HEK293 (cell line): Measurements from ENCODE around the gene SLC7A10.

Experiments used
- CTCF ChIA-PET: fragments of 350-600 bp; formaldehyde crosslinking; extraction: SDS; loops from one replicate; lab custom pipeline; 2021; ENCODE audit warnings: antibody characterized with exemption; lab: Yijun Ruan, JAX
- POLR2A ChIA-PET: fragments of 300-600 bp; formaldehyde crosslinking; extraction: SDS; loops from one replicate; lab custom pipeline; 2020; ENCODE audit warnings: antibody characterized with exemption, inconsistent platforms; lab: Yijun Ruan, JAX
- H3K27ac ChIP-seq: fragments of 200-500 bp; sonication (Bioruptor generic); 2 replicates; pipeline ENCODE4 v1.5.1; 2014; ENCODE audit warnings: low read depth, low read length, control low read depth, inconsistent platforms; ENCODE audit errors: extremely low read depth
- H3K36me3 ChIP-seq, 2 experiments: fragments of 200-500 bp in 1 of 2; sonication (Bioruptor generic) in 1 of 2; 1 replicate in 1 of 2; 2 replicates in 1 of 2; pipeline ENCODE4 v1.5.1; 2014 to 2017; ENCODE audit warnings: inconsistent platforms in 2 of 2, low read length in 2 of 2; ENCODE audit not compliant: control insufficient read depth in 2 of 2, insufficient read depth in 1 of 2
- H3K4me1 ChIP-seq: fragments of 200-500 bp; sonication (Bioruptor generic); 2 replicates; pipeline ENCODE4 v1.5.1; 2014; ENCODE audit warnings: mild to moderate bottlenecking, low read length, inconsistent platforms; ENCODE audit not compliant: control insufficient read depth, insufficient read depth
- H3K4me3 ChIP-seq: 2 replicates; pipeline ENCODE4 v1.5.1; 2011; ENCODE audit warnings: low read depth, mild to moderate bottlenecking, control low read depth, low read length, moderate library complexity
- H3K9me3 ChIP-seq: fragments of 200-500 bp; sonication (Bioruptor generic); 2 replicates; pipeline ENCODE4 v1.5.1; 2014; ENCODE audit warnings: low read depth, low read length, inconsistent platforms; ENCODE audit not compliant: control insufficient read depth, insufficient read depth
- EGR2 ChIP-seq: fragments of 450-650 bp; formaldehyde crosslinking; IDR thresholded peaks from 2 replicates; pipeline ENCODE4 v1.5.1; 2016; ENCODE audit warnings: low read depth, missing biosample characterization, missing genetic modification characterization
- HIC1 ChIP-seq: fragments of 450-650 bp; formaldehyde crosslinking; IDR thresholded peaks from 2 replicates; pipeline ENCODE4 v1.5.1; 2016; ENCODE audit warnings: missing biosample characterization, missing genetic modification characterization
- HOXC10 ChIP-seq: sonication (generic); formaldehyde crosslinking; IDR thresholded peaks from 2 replicates; pipeline ENCODE4 v1.8.1; 2023; ENCODE audit warnings: mild to moderate bottlenecking, missing genetic modification reagents
- KLF7 ChIP-seq: fragments of 450-650 bp; formaldehyde crosslinking; IDR thresholded peaks from 2 replicates; pipeline ENCODE4 v1.5.1; 2016; ENCODE audit warnings: missing biosample characterization, missing genetic modification characterization, borderline replicate concordance
- MZF1 ChIP-seq: fragments of 450-650 bp; formaldehyde crosslinking; IDR thresholded peaks from 2 replicates; pipeline ENCODE4 v1.5.1; 2017; ENCODE audit warnings: missing biosample characterization, missing genetic modification characterization, borderline replicate concordance
- OSR2 ChIP-seq: fragments of 450-650 bp; formaldehyde crosslinking; IDR thresholded peaks from 2 replicates; pipeline ENCODE4 v1.5.1; 2016; ENCODE audit warnings: missing biosample characterization, missing genetic modification characterization
- PRDM1 ChIP-seq: fragments of 450-650 bp; formaldehyde crosslinking; IDR thresholded peaks from 2 replicates; pipeline ENCODE4; 2016; ENCODE audit warnings: missing biosample characterization, missing genetic modification characterization
- SCRT1 ChIP-seq: fragments of 450-650 bp; formaldehyde crosslinking; IDR thresholded peaks from 2 replicates; pipeline ENCODE4 v1.5.1; 2016; ENCODE audit warnings: missing biosample characterization, missing genetic modification characterization, borderline replicate concordance
- SP3 ChIP-seq: fragments of 450-650 bp; formaldehyde crosslinking; IDR thresholded peaks from 2 replicates; pipeline ENCODE4 v1.5.1; 2016; ENCODE audit warnings: missing biosample characterization, missing genetic modification characterization
- ZBTB7A ChIP-seq: fragments of 450-650 bp; formaldehyde crosslinking; IDR thresholded peaks from 2 replicates; pipeline ENCODE4 v1.5.1; 2016; ENCODE audit warnings: low read depth, missing biosample characterization, missing genetic modification characterization
- ZIC2 ChIP-seq: fragments of 450-650 bp; formaldehyde crosslinking; IDR thresholded peaks from 2 replicates; pipeline ENCODE4 v1.5.1; 2016; ENCODE audit warnings: missing biosample characterization, missing genetic modification characterization
- ZNF132 ChIP-seq: fragments of 450-650 bp; formaldehyde crosslinking; IDR thresholded peaks from 2 replicates; pipeline ENCODE4 v1.5.1; 2017; ENCODE audit warnings: missing biosample characterization, missing genetic modification characterization, borderline replicate concordance
- ZNF174 ChIP-seq: fragments of 450-650 bp; formaldehyde crosslinking; IDR thresholded peaks from 2 replicates; pipeline ENCODE4 v1.5.0; 2017; ENCODE audit warnings: missing biosample characterization, mild to moderate bottlenecking, missing genetic modification characterization
- ZNF214 ChIP-seq: fragments of 450-650 bp; formaldehyde crosslinking; IDR thresholded peaks from 2 replicates; pipeline ENCODE4 v1.5.1; 2017; ENCODE audit warnings: missing biosample characterization, mild to moderate bottlenecking, missing genetic modification characterization, borderline replicate concordance
- ZNF26 ChIP-seq: fragments of 450-650 bp; formaldehyde crosslinking; IDR thresholded peaks from 2 replicates; pipeline ENCODE4 v1.5.1; 2016; ENCODE audit warnings: missing biosample characterization, missing genetic modification characterization
- ZNF514 ChIP-seq: fragments of 450-650 bp; formaldehyde crosslinking; IDR thresholded peaks from 2 replicates; pipeline ENCODE4 v1.5.1; 2016; ENCODE audit warnings: missing biosample characterization, missing genetic modification characterization
- ZNF768 ChIP-seq: fragments of 450-650 bp; formaldehyde crosslinking; IDR thresholded peaks from 2 replicates; pipeline ENCODE4 v1.5.1; 2018; ENCODE audit warnings: missing biosample characterization, mild to moderate bottlenecking, missing genetic modification characterization
- ZNF776 ChIP-seq: fragments of 450-650 bp; formaldehyde crosslinking; IDR thresholded peaks from 2 replicates; pipeline ENCODE4 v1.5.0; 2017; ENCODE audit warnings: missing biosample characterization, missing genetic modification characterization, borderline replicate concordance
- ZSCAN18 ChIP-seq: fragments of 450-650 bp; formaldehyde crosslinking; IDR thresholded peaks from 2 replicates; pipeline ENCODE4 v1.5.1; 2016; ENCODE audit warnings: missing biosample characterization, missing genetic modification characterization
- TF ChIP-seq, protein P1 (sequence below): fragments of 450-650 bp; formaldehyde crosslinking; IDR thresholded peaks from 2 replicates; pipeline ENCODE4 v1.5.1; 2016; ENCODE audit warnings: missing biosample characterization, missing genetic modification characterization
- TF ChIP-seq, protein P2 (sequence below): fragments of 450-650 bp; formaldehyde crosslinking; IDR thresholded peaks from 2 replicates; pipeline ENCODE4 v1.5.1; 2016; ENCODE audit warnings: missing biosample characterization, missing genetic modification characterization
- TF ChIP-seq, protein P3 (sequence below): fragments of 450-650 bp; formaldehyde crosslinking; IDR thresholded peaks from 2 replicates; pipeline ENCODE4 v1.5.1; 2016; ENCODE audit warnings: missing biosample characterization, missing genetic modification characterization

Gene SLC7A10

GRCh38 chr19:33193269-33193864, 32.3 kb downstream of the SLC7A10 start (continued):
- TF ChIP-seq, protein P1, sequence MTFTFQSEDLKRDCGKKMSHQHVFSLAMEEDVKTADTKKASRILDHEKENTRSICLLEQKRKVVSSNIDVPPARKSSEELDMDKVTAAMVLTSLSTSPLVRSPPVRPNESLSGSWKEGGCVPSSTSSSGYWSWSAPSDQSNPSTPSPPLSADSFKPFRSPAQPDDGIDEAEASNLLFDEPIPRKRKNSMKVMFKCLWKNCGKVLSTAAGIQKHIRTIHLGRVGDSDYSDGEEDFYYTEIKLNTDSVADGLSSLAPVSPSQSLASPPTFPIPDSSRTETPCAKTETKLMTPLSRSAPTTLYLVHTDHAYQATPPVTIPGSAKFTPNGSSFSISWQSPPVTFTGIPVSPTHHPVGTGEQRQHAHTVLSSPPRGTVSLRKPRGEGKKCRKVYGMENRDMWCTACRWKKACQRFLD (tag by site-specific recombination): no peak
- TF ChIP-seq, protein P2, sequence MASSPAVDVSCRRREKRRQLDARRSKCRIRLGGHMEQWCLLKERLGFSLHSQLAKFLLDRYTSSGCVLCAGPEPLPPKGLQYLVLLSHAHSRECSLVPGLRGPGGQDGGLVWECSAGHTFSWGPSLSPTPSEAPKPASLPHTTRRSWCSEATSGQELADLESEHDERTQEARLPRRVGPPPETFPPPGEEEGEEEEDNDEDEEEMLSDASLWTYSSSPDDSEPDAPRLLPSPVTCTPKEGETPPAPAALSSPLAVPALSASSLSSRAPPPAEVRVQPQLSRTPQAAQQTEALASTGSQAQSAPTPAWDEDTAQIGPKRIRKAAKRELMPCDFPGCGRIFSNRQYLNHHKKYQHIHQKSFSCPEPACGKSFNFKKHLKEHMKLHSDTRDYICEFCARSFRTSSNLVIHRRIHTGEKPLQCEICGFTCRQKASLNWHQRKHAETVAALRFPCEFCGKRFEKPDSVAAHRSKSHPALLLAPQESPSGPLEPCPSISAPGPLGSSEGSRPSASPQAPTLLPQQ (tag by site-specific recombination): 0 out of 2 replicates have a peak, but pooled peaks have one; percentile 27
- TF ChIP-seq SP3: no peak
- TF ChIP-seq ZNF132 (tag by site-specific recombination): no peak
- TF ChIP-seq OSR2: no peak
- no peak for TF ChIP-seq KLF7 (tag by site-specific recombination)
- TF ChIP-seq ZNF174 (tag by site-specific recombination): no peak
- TF ChIP-seq ZSCAN18 (tag by site-specific recombination): no peak
- TF ChIP-seq PRDM1 (tag by site-specific recombination): peak; percentile 97
- TF ChIP-seq ZBTB7A (tag by site-specific recombination): 0 out of 2 replicates have a peak, but pooled peaks have one; percentile 8

GRCh38 chr19:33192010-33192409, 33.6 kb downstream of the SLC7A10 start:
- Histone ChIP-seq H3K27ac (no peak overlapping the region), H3K4me3 (no peak overlapping the region), H3K4me1 (peaks cover 15% of the 10 kb centered on the region), H3K36me3 (peaks cover 6 to 11% of the 10 kb centered on the region in 2 experiments), H3K9me3 (no peaks in the 10 kb centered on the region; the same call in 1 of the 2 replicates)
- POLR2A ChIA-PET: interaction anchor here (0.8 to 0.9 kb wide), 2 partner anchors 14 to 15 kb away, joined by 4 read pairs; no protein-coding TSS in a partner anchor
- CTCF ChIA-PET: interaction anchor here (1.1 to 12.3 kb wide), 8 partner anchors 8 to 251 kb away, joined by 3 to 154 read pairs (median 6); no protein-coding TSS in a partner anchor
- no peak for TF ChIP-seq SCRT1 (tag by site-specific recombination)
- TF ChIP-seq HOXC10 (CRISPR knock-in tag): no peak
- TF ChIP-seq ZNF776 (tag by site-specific recombination): no peak
- TF ChIP-seq ZNF514 (tag by site-specific recombination): no peak
- TF ChIP-seq, protein P2 (tag by site-specific recombination): no peak
- TF ChIP-seq EGR2: no peak
- no peak for TF ChIP-seq ZNF768 (tag by site-specific recombination)
- TF ChIP-seq ZIC2: no peak
- TF ChIP-seq, protein P3, sequence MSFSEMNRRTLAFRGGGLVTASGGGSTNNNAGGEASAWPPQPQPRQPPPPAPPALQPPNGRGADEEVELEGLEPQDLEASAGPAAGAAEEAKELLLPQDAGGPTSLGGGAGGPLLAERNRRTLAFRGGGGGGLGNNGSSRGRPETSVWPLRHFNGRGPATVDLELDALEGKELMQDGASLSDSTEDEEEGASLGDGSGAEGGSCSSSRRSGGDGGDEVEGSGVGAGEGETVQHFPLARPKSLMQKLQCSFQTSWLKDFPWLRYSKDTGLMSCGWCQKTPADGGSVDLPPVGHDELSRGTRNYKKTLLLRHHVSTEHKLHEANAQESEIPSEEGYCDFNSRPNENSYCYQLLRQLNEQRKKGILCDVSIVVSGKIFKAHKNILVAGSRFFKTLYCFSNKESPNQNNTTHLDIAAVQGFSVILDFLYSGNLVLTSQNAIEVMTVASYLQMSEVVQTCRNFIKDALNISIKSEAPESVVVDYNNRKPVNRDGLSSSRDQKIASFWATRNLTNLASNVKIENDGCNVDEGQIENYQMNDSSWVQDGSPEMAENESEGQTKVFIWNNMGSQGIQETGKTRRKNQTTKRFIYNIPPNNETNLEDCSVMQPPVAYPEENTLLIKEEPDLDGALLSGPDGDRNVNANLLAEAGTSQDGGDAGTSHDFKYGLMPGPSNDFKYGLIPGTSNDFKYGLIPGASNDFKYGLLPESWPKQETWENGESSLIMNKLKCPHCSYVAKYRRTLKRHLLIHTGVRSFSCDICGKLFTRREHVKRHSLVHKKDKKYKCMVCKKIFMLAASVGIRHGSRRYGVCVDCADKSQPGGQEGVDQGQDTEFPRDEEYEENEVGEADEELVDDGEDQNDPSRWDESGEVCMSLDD: 0 out of 2 replicates have a peak, but pooled peaks have one; percentile 22
- TF ChIP-seq ZNF26 (tag by site-specific recombination): no peak
- no peak for TF ChIP-seq HIC1 (tag by site-specific recombination)
- TF ChIP-seq ZNF214 (tag by site-specific recombination): no peak
- no peak for TF ChIP-seq MZF1
